Measurements from ENCODE around the gene LIPA.

DNA sequence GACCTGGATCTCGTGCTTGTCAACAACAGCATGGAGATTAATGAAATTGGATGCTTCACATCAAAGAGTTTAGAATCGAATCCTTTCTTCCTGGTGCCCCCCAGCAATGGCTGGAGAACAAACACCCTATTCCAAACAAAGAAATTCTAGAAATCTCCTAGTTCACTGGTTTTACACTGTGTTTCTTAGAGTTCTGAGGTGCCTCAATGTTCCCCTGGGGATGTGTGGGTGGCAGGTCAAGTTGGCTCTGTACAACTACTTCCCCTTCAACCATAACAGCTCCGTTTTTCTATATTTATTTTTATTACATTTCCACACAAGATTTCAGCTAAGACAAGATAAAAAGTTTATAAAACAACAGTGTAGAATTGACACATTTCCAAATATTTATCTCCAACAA is 66.9 kb downstream of the LIPA start:
- TF ChIP-seq, protein P1, sequence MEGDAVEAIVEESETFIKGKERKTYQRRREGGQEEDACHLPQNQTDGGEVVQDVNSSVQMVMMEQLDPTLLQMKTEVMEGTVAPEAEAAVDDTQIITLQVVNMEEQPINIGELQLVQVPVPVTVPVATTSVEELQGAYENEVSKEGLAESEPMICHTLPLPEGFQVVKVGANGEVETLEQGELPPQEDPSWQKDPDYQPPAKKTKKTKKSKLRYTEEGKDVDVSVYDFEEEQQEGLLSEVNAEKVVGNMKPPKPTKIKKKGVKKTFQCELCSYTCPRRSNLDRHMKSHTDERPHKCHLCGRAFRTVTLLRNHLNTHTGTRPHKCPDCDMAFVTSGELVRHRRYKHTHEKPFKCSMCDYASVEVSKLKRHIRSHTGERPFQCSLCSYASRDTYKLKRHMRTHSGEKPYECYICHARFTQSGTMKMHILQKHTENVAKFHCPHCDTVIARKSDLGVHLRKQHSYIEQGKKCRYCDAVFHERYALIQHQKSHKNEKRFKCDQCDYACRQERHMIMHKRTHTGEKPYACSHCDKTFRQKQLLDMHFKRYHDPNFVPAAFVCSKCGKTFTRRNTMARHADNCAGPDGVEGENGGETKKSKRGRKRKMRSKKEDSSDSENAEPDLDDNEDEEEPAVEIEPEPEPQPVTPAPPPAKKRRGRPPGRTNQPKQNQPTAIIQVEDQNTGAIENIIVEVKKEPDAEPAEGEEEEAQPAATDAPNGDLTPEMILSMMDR (conservative IDR thresholded peaks at IDR 0.05; ENCODE audit: low read depth, low read length) = no peak
- TF ChIP-seq POLR2A (IDR thresholded peaks at IDR 0.05; ENCODE audit: low read depth, low read length) = no peak
- TF ChIP-seq, protein P2, sequence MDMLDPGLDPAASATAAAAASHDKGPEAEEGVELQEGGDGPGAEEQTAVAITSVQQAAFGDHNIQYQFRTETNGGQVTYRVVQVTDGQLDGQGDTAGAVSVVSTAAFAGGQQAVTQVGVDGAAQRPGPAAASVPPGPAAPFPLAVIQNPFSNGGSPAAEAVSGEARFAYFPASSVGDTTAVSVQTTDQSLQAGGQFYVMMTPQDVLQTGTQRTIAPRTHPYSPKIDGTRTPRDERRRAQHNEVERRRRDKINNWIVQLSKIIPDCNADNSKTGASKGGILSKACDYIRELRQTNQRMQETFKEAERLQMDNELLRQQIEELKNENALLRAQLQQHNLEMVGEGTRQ (IDR thresholded peaks at IDR 0.05; ENCODE audit: low read depth, low read length) = no peak
- TF ChIP-seq RAD21 (IDR thresholded peaks at IDR 0.05; ENCODE audit: low read length) = no peak
- TF ChIP-seq CEBPB (IDR thresholded peaks at IDR 0.05; ENCODE audit: low read depth, low read length) = no peak
- TF ChIP-seq MXI1 (IDR thresholded peaks at IDR 0.05; ENCODE audit: borderline replicate concordance, low read depth, low read length) = no peak
- no peak for TF ChIP-seq MAZ (IDR thresholded peaks at IDR 0.05; ENCODE audit: borderline replicate concordance, low read depth, low read length)
- TF ChIP-seq BHLHE40 (IDR thresholded peaks at IDR 0.05; ENCODE audit: low read depth, low read length) = no peak
- TF ChIP-seq CHD1 (IDR thresholded peaks at IDR 0.05; ENCODE audit: low read depth, low read length) = no peak
- TF ChIP-seq RFX5 (IDR thresholded peaks at IDR 0.05; ENCODE audit: low read depth, low read length) = no peak
- TF ChIP-seq SMC3 (IDR thresholded peaks at IDR 0.05; ENCODE audit: low read depth, low read length) = no peak
- no peak for TF ChIP-seq NFE2L2 (IDR thresholded peaks at IDR 0.05; ENCODE audit: low read depth, low read length)
- no peak for TF ChIP-seq RCOR1 (IDR thresholded peaks at IDR 0.05; ENCODE audit: insufficient replicate concordance, low read length)

All from IMR-90 (cell line).